ENCODE results near the gene ACTN1.

Gene ACTN1

GRCh38 chr14:68939893-68940613, 39.0 kb downstream of the ACTN1 start (continued):
- TF ChIP-seq CTCF (tag by site-specific recombination; IDR thresholded peaks at IDR 0.05) (no peak), PRDM6 (tag by site-specific recombination; IDR thresholded peaks at IDR 0.05) (no peak), ZNF26 (tag by site-specific recombination; IDR thresholded peaks at IDR 0.05) (no peak), ZNF629 (tag by site-specific recombination; IDR thresholded peaks at IDR 0.05) (peak; percentile 71; the same call in 1 of the 2 replicates), ZBTB20 (tag by site-specific recombination; IDR thresholded peaks at IDR 0.05) (peak; percentile 45; the same call in 1 of the 2 replicates), ZNF639 (tag by site-specific recombination; IDR thresholded peaks at IDR 0.05) (peak; percentile 59; the same call in 1 of the 2 replicates), ZBTB26 (tag by site-specific recombination; optimal IDR thresholded peaks at IDR 0.05) (peak; percentile 17), PBX3 (CRISPR knock-in tag; IDR thresholded peaks at IDR 0.05) (no peak), ZBTB48 (tag by site-specific recombination; IDR thresholded peaks at IDR 0.05) (no peak), PRDM10 (tag by site-specific recombination; IDR thresholded peaks at IDR 0.05) (peak; percentile 85), ZNF621 (tag by site-specific recombination; IDR thresholded peaks at IDR 0.05) (no peak), ZBTB1 (tag by site-specific recombination; IDR thresholded peaks at IDR 0.05) (no peak), ZSCAN18 (tag by site-specific recombination; IDR thresholded peaks at IDR 0.05) (no peak), ZBTB7A (tag by site-specific recombination; IDR thresholded peaks at IDR 0.05; ENCODE audit: low read depth) (no peak), ZNF121 (tag by site-specific recombination; IDR thresholded peaks at IDR 0.05) (peak; percentile 98; the same call in 1 of the 2 replicates), ZIC2 (tag by site-specific recombination; IDR thresholded peaks at IDR 0.05) (peak; percentile 91), ATF2 (tag by site-specific recombination; IDR thresholded peaks at IDR 0.05; ENCODE audit: low read depth) (peak; percentile 74), ZNF114 (tag by site-specific recombination; IDR thresholded peaks at IDR 0.05) (no peak), ZNF488 (tag by site-specific recombination; IDR thresholded peaks at IDR 0.05) (no peak), ZNF76 (tag by site-specific recombination; IDR thresholded peaks at IDR 0.05; ENCODE audit: borderline replicate concordance, low read depth) (no peak), ZNF777 (tag by site-specific recombination; IDR thresholded peaks at IDR 0.05; ENCODE audit: borderline replicate concordance) (no peak)
